Fibroblast of skin of abdomen (primary cell): Measurements from ENCODE around the gene NAP1L1.

Experiments
- DNase-seq: peaks from one replicate; pipeline ENCODE4 v3.0.0-alpha.2; 2013

NAP1L1 gene

DNA sequence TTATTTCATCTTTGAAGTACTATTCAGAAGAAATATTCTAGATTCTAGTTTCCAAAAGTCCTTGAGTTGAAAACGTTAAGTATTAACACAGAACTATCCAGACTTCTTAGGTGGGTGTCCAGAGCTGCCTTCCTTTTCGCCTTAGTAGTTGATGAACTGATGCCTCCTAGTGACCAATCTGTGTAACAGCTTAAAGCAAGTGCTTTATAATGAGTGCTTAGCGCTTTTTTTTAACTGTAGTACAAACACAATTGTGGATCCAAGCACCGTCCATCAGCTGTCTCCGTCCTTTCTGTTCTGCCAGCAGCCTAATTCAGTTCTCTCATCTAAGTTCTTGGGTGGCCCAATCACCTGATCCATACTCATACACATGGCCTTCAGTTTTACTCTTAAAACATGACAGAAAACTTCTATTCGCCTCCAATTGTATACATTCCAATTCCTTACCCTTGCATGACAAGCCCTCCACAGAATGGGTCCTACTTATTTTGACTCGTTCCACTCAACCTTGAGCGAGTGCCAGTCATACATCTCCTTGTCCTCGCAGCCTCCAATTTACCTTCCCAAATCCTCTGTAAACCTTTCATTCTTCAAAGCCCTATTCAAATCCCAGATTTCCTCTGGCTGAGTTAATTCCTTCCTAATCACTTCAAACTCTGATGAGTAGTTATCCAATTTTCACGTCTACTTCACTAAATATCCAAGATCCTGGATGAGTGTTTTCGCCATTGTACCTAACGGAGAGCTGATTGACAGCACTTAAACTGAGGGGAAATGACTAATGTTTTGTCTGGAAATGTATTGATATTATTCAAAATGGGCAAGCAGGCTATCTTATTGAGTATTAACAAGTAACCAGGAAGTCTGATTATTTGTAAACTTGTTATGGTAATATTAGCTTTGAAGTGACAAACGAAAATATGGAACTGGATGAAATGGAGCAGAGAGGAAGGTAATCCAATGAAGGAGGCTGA lies 47.1 kb downstream of the NAP1L1 start:
- DNase-seq: peak; percentile 80

DNA sequence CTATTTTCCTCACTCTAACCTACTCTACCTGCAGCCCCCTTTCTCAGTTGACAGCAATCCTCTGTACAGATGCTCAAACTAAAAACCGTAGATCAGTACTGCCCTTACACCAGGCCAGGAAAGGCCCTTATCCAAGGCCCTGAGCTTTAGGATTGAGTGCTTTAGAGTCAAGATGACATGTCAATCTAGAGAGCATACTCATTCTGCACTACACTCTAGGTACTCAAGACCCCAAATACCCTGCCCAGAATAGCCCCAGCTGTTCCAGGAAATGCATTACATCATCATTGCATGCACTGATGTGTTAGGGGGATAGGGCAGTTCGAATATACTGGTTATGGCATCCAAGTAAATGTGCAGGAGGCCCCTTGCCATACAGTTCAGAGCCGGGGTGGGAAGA lies 49.4 kb downstream of the NAP1L1 start:
- DNase-seq: no peak

DNA sequence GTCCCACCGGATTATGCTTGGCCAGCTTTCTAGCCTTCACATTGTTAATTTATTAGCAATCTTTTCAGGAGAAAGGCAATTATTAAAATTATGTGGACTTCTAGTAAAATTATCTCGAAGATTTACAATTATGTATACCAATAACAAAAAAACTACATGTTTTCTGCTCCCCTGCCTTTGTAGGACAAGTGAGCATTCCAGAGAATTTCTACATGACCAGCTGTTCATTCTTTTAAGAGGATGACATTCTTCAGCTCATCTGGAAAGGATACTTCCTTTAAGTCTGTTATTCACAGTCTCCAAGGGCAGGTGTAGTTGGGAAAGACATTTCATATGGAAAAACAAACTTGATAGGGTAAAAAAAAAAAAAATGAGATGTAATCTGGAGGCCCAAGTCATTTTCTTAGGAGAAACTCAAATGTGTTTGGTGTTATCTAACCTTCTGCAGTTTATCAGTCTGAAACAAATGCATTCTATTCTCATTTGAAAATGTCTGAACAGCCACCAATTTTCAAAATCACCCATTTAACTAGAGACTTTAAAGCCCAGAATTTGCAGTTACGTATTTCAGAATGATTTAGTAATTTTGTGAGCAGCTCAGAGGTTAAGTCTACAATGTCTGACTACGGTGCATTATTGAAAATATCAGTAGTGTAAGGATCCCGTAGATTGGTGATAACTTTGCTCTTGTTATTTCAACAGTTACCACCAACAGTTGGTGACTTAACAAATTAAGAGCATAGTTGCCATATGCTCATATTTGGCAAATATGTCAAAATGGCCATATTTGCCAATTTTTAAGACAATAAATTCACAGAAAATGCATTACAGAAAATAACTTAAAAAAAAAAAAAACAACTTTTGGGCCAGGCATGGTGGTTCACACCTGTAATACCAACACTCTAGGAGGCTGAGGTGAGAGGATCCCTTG lies 51.1 kb downstream of the NAP1L1 start:
- no peak for DNase-seq

DNA sequence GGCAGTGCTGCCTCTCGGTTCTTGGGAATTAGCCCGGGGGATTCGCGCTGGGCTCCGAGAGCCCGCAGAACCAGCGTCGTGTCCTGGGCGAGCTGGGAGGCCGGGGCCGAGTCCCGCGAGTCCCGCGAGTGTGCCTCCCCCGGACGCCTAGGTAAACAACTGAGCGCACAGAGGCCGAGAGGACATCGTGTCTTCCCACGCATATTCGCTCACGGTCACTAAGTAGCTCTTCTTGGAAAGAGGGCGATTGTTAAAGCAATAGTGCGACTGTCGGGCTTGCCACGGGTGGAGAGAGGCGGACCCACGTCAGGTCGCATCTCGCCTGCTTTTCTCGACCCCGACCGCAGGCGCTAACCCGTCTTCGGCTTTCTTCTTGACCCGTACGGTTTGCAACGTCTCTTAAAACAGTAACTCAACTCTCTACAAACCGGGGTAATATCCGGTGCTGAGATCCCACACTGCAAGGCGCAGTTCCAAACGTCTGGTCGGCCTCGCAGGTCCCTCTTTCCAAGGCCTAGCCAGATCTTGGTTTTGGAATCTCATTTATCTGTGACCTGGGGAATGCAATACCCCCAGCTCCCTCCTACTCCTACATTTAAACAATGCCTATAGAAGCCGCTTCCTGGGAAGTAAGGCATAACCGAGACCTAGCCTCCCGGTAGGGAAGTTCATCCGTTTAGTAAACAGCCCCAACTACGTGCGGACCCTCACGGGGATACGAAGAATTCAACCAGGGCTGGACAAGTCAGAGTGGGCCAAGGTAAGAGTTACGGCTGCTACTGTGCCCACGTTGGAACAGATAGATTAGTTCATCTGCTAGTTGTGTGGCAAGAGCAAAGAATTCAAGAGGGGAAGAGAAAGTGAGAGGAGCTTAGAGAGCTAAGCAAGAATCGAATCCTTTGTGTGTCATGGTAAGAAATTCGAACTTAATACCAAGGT lies 52.2 kb downstream of the NAP1L1 start:
- DNase-seq: peak; percentile 57

DNA sequence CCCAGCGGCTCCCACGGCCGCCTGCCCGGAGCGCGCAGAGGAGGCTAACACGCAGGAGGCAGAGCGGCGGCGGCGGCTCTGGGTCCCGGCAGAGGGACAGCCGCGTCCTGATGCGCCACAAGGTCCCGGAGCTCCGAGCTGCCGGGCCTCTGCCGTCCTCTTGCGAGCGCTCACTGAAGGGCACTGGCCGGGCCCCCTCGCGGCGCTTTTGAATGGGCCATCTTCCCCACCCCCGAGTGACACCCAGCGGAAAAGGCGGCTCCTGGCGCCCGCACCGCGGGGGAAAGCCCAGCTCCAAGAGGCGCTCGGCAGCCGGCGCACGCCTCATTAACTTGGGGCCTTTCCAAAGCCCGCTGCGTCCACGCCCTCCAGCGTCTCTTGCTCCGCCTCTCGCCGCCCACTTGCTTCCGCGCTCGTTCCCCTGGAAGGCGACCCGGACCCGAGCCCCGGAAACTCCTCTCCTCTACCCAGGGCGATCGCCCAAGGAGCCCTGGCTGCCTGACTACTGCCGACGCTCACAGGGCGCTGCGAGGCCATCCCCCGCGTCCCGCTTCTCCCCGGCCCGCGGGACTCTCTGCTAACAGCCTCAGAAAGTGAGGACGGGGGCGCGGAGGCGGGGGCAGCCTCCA lies 53.0 kb downstream of the NAP1L1 start, which contains the start of gene PHLDA1:
Gene PHLDA1 (minus strand): TSS at position 363 of the 629 bp plus-strand sequence.
- peak; percentile 98 for DNase-seq

DNA sequence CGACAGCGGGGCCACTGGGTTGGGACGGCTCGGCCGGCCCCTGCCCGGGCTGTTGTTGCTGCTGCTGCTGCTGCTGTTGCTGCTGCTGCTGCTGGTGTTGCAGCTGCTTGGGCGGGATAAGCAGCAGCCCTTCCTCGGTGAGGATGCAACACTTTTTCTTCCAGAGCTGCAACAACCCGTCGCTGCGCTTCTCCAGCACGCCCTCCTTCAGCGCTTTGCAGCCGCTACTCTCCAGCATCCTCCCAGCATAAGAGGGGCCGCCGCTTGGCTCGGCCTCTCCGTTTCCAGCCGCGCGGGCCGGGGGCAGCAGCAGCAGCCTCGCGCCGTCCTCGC lies 53.4 kb downstream of the NAP1L1 start:
- DNase-seq: no peak

DNA sequence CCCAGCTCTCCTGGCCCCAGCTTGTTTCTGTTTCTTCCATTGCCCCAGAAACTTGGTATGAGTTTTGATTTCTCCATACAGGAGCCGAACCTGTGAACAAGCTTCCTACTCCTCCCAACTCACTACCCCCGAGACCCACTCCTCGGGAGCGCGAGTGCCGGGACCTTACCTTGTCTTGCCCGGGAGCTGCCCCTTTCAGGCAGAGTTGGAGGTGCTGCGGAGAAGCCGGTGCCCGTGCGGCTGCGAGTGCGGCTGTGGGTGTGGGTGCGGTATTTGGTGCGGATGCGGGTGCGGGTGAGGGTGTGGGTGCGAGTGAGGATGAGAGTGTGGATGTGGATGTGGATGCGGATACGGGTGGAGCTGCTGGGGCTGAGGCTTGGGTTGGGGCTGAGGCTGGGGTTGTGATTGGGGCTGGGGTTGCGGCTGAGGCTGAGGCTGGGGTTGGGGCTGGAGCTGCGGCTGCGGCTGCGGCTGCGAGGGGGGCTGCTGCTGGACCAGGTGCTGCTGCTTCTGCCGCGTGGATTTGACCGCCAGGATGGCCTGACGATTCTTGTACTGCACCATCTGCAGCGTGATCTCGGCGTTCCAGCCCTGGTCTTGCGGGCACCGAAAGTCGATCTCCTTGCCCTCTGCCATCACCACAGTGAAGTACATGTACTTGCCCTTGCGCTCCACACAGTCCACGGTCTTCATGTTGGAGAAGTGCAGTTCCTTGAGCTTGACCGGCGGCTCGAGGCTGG lies 54.0 kb downstream of the NAP1L1 start:
- DNase-seq: no peak

DNA sequence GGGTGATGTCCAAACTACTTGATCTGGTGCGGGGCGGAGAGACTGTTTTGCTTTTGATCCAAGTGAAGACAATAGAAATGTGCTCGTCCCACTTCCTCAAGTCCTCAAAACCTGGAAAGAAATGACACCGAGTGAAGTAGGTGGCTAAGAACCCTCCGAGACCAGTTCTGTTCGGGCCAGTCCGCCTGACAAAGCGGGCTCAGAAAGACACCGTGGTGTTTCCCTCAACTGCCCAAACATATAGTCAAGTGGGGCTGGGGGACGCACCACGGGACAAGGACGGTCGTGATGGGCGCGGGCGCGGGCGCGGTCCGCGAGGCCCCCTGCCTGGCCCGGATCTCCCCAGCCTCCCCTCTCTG lies 54.5 kb downstream of the NAP1L1 start:
- DNase-seq: peak; percentile 44

DNA sequence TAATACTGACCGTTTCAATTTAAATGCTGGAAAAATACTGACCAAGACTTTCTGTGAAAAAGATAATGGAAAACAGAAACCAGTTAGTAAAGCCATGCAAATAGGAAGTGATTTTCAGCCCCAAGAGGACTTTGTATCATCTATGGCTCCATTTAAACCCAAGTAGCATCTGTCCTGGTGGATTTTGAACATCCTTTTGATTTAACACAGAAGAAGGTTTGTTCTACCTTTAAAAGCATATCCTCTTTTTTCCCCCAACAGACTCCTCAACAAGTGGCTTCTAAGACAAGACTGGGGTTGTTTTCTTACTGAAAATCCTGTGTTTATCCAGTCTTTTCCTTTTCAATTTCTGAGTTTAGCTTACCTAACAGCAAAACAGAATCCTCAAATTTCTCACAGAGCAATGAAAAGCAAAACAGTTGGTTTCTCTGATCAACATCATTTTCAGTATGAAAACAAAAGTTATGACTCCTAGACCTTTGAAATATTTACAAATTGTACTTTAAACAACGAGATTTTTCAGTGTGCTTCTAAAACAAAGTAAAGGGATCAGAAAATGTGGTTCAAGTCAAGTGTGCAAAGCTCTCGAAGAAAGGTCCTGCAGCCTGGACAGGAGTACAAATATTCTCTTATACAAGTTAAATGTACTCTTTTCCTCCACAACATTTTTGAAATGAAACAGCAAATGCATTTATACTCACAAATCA lies 55.8 kb downstream of the NAP1L1 start:
- DNase-seq: no peak

DNA sequence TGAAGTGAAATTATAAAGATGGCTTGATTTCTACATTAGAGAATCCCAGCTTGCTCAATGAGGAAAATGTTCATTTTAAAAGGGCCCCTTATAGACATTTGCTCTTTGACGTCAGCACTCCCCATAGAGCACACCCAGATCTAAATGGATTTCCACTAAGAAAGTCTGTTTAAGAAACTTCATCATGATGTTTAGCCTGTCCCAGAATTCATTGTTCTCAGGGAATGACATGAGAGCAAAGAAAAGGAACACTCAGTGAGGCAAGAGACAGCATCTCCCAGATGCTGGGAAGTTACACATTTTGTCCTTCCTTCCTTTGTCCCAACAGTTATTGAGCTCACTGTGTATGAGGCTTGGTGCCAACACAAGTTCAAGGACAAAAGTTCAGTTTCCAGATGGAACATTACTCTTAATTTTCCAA lies 57.8 kb downstream of the NAP1L1 start:
- no peak for DNase-seq

DNA sequence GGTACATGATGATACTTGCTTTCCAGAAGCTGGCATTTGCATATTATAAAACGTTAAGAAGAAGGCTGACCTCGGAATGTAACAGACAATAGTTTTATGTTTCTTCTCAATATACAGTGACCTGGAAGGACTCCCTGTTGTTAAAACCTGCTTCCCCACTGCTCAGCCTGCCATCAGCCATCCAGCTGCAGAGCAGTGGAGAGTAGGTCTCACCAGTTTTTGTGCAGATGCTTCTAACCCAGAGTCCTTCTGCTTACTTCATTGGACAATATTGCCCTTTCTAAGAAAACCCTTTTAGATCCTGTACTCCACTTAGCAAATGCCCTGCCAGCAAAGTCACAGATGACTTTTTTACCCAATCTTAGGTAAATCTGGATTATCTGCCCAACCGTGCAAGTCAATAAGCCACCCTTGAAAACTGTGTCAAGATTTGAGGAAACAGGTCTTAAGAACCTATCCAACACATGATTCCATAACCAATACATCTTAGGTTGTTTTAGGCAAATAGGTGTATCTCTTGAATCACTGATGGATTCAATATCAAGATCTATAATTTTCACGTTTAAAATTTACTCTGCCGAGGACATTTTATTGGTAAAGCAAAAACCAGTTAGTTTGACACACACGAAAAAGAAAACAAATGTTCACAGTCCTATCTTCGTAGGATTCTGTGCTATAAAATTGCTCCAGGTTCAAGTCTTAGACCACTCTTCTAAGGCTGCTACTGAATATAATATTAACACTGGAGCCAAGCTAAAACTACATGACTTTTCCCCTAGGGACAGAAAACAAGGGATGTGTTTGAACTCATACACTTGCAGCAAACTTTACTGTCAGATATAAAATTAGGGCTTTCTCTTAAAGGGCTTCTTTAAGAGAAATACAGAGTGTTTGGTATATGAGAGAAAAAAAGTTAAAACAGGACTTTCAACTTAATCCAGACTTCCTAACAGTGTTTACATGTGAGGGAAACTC lies 58.6 kb downstream of the NAP1L1 start:
- no peak for DNase-seq

DNA sequence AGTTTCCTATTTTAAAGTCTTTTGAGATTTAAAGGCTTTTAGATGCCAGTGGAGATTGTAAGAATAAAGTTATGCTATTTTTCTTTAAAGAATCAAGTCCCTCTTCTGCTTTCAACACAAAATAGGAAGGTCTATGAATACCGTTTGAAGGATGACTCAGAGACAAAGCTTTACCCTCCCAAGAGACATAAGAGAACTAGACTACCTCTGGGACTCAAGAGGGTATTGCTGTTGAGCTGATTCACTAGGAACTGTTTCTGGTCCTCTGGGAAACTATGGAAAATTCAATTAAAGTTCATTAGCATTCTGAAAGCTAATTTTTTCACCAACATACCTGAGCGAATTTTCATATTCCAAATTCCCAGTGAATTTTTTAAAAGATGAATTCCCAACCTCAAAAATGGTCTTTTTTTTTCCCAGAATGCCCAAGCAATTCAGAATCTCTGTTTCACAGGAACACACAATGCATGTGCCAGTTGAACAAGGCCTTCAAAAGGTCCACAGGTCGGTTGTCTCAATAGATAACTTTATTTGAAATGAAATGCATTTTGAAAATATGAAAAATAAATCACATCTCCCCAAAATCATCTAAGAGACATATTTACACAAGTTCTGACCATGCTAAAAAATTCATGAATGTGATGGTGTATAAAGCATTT lies 59.4 kb downstream of the NAP1L1 start:
- DNase-seq: peak; percentile 84

DNA sequence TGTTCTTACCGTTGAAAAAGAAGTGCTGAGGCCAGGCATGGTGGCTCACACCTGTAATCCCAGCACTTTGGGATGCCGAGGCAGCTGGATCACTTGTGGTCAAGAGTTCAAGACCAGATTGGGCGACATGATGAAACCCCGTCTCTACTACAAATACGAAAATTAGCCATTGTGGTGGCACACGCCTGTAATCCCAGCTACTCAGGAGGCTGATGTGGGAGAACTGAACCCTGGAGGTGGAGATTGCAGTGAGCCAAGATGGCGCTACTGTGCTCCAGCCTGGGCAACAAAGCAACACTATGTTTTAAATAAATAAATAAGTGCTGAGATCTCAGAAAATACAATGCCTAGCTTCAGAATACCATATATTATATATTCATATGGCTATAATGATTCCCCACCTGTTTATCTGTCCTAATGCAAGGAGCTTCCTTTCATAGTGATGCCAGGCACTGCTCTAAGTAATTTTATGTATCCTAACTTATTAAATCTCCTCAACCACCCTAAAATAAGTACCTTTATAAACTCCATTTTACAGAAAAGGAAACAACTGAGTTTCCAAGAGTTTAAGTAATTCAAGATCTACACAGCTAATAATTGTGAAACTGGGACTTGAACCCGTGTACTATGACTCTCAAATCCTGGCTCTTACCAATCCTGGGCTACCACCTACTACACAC lies 60.2 kb downstream of the NAP1L1 start:
- DNase-seq: no peak

DNA sequence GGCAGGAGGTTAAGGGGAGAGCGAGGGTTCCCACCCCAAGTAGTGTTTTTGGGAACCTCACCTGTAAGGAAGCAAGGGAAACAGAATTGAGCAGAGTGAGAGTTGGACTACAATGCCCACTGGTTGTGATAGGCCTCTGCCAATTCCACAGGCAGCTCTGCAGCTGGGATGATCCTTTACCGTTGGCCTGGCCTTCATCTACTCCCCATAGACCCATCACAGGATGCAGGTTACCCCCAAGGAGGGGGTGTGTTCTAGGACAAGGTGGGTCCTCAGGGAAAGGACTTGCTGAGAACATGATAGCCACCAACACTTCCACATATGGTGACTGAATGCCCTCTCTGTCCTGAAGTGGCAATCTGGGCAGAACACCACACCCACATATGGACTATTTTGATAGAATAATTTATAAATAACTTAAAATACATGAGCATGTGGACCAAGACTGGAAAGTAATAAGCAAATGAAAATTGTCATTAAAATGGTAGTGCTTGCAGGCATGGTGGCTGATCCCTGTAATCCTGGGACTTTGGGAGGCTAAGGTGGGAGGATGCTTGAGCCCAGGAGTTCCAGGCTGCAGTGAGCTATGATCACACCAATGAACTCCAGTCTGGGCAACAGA lies 61.3 kb downstream of the NAP1L1 start:
- DNase-seq: no peak

DNA sequence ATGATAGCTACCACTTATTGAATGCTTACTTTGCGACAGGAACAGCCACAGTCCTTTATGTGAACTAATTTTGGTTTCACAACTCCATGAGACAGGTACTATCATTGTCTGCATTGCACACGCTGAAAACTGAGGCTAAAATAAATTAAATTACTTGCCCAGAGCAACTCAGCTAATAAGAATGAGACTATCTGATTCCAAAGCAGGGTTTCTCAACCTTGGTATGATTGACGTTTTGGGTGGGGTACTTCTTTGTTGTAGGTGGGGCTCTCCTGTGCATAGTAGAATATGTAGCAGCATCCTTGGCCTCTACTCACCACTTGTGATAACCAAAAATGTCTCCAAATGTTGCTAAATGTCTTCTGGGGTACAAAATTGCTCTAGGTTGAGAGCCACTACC lies 62.0 kb downstream of the NAP1L1 start:
- no peak for DNase-seq

DNA sequence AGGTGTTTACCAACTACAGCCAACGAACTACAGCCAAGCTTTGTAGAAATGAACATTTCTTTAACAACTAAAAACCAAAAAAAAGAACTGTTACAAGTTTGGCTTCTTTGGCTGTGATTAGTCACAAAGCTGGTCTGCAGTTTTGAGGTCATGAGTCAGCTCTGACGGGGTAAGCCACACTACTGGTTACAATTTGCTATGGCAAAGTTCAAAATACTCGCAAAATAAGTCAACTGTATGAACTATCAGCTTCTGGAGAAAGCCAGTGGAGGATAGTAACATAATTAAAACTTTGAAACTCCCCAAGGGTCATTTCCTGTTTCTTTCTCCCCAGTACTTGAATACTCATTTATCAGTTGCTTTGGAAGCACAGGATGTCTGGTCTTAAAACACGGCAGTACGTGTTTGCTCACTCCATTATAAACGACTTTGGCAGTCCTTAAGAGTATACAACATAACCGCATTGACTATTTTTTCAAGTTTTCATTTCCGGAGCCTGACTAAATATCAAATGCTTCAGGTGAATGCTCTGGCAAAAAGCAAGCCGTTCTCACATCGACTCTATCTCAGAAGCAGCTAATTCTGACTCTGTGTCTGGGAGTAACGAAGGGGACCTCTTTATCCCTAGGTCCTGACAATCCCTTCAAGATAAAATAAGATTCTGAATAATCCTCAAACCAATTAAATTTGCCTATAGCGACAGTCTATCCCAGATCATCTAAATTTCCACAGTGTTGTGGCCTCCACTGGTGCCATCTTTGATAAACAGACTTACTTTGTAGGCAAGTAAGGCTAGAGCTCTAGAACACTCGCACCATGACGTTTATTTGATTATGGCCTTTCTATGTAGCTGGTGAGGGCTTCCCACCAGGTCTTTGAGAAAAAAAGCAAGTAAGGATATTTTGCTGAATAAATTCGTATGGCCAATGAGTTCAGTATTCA lies 63.5 kb downstream of the NAP1L1 start:
- DNase-seq: peak; percentile 97
